Skeletal muscle satellite cell (primary cell): Measurements from ENCODE around the gene CCL19.

Experiments used
- H3K27me3 ChIP-seq: 2 replicates; pipeline ENCODE4 v1.7.0; 2013; ENCODE audit warnings: low read length; ENCODE audit not compliant: control insufficient read depth, insufficient read depth
- H3K36me3 ChIP-seq: 2 replicates; pipeline ENCODE4 v1.7.0; 2013; ENCODE audit warnings: mild to moderate bottlenecking, control low read depth, low read length; ENCODE audit not compliant: insufficient read depth
- H3K4me1 ChIP-seq: 2 replicates; pipeline ENCODE4 v1.7.0; 2013; ENCODE audit warnings: low read length; ENCODE audit not compliant: control insufficient read depth, insufficient read depth
- H3K4me2 ChIP-seq: 2 replicates; pipeline ENCODE4 v1.7.0; 2013; ENCODE audit warnings: mild to moderate bottlenecking, low read length
- H3K4me3 ChIP-seq: 2 replicates; pipeline ENCODE4 v1.7.0; 2013; ENCODE audit warnings: low read length
- H3K9ac ChIP-seq: 2 replicates; pipeline ENCODE4 v1.7.0; 2013; ENCODE audit warnings: mild to moderate bottlenecking, low read depth, low read length, moderate library complexity
- H3K9me3 ChIP-seq: replicated peaks from 2 replicates; pipeline ENCODE4 v1.7.0; 2013; ENCODE audit warnings: mild to moderate bottlenecking, control low read depth, low read length

Gene CCL19

GRCh38 chr9:34689512-34689911, 1.6 kb downstream of the CCL19 start:
- H3K4me3 ChIP-seq, result no peak overlapping the region
- H3K4me2 ChIP-seq, result no peak overlapping the region
- no peaks in the 10 kb centered on the region for H3K9me3 ChIP-seq
- H3K4me1 ChIP-seq, result no peaks in the 10 kb centered on the region
- H3K9ac ChIP-seq, result no peak overlapping the region
- H3K27me3 ChIP-seq, result no peaks in the 10 kb centered on the region
- H3K36me3 ChIP-seq, result no peaks in the 10 kb centered on the region

- Histone ChIP-seq H3K27me3 (no peaks in the 10 kb centered on the region), H3K9ac (no peak overlapping the region), H3K36me3 (no peaks in the 10 kb centered on the region), H3K4me1 (no peaks in the 10 kb centered on the region), H3K9me3 (no peaks in the 10 kb centered on the region), H3K4me2 (no peak overlapping the region), H3K4me3 (no peak overlapping the region)
Measured at GRCh38 chr9:34689116-34689470, 2.0 kb downstream of the CCL19 start.

DNA sequence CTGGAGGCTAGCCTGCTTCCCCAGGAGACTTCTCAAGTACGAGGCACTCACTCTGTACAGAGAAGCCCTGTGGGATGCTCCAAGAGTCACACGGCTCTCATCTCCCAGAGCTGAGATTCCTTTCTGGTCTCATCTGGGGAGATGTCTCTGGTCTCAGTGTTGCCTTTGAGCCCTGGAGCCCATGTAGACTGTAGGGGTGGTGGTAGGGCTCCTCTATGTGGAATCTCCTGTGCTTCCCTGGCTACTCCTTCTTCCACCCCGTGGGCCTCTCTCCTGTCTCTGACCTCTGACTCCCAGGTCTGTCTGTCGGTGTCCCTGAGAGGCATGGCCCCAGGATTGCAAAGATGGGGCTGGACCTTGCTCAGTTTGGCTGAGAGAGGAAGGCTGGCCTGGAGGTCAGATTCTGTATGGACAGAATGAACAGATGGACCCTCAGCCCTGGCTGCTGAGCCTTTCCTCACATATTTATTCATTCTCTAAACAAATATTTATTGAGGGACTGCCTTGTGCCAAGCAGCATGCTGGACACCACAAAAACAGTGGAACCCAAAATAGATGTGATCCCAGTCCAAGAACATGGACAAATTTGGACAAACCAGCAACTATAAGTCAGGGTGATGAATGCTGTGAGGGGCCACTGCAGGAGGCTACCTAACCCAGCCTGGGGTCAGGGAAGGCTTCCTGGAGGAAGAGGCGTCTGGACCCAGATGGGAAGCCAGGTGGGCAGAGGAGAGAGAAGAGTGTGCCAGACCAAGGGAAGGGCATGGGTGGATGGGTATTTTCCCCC, 2.6 kb downstream of the CCL19 start:
- Histone ChIP-seq H3K9ac (no peak overlapping the region), H3K4me1 (no peaks in the 10 kb centered on the region), H3K36me3 (no peaks in the 10 kb centered on the region), H3K27me3 (no peaks in the 10 kb centered on the region), H3K4me2 (no peak overlapping the region), H3K4me3 (no peak overlapping the region), H3K9me3 (no peaks in the 10 kb centered on the region)

DNA sequence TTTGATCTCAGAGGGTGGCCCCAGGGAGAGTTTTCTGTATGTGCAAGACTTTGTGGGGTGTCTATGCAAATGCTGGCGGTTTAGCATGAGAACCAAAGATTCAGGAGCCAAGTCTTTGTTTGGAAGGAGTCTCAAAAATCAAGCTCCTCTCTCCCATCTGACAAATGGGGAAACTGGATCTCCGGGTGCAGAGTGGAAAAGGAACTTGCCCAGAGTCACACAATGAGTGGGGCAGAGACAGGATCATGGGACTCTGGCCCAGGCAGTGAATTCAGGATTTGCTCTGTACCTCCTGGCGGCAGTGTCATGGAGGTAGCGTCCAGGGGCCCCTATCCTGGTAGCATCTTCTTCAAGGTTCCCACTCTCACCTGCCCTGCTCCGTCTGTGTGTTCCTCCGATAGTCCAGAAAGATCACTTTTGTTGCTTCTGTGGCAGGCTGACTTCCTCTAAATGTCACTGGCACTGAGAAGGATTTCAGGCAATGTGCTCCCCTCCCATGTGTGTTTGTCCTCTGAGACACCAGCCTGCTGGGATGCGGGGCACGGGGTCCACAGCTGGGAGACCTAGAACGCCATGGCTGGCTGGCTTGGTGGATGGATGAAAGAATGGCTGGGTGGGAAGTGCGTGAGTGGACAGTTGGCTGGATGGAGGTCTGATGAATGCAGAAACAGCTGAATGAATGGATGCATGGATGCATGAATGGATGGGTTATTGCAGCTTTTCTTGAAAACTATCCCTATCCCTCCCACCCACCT, 3.6 kb downstream of the CCL19 start:
- Histone ChIP-seq H3K4me1 (no peaks in the 10 kb centered on the region), H3K9ac (no peak overlapping the region), H3K27me3 (no peaks in the 10 kb centered on the region), H3K4me2 (no peak overlapping the region), H3K4me3 (no peak overlapping the region), H3K36me3 (no peaks in the 10 kb centered on the region), H3K9me3 (no peaks in the 10 kb centered on the region)

- H3K4me3 ChIP-seq, result no peak overlapping the region
- H3K36me3 ChIP-seq, result no peaks in the 10 kb centered on the region
- no peak overlapping the region for H3K4me2 ChIP-seq
- no peak overlapping the region for H3K9ac ChIP-seq
- no peaks in the 10 kb centered on the region for H3K4me1 ChIP-seq
- H3K9me3 ChIP-seq, result no peaks in the 10 kb centered on the region
- H3K27me3 ChIP-seq, result no peaks in the 10 kb centered on the region
Measured at GRCh38 chr9:34686732-34687131, 4.3 kb downstream of the CCL19 start.

DNA sequence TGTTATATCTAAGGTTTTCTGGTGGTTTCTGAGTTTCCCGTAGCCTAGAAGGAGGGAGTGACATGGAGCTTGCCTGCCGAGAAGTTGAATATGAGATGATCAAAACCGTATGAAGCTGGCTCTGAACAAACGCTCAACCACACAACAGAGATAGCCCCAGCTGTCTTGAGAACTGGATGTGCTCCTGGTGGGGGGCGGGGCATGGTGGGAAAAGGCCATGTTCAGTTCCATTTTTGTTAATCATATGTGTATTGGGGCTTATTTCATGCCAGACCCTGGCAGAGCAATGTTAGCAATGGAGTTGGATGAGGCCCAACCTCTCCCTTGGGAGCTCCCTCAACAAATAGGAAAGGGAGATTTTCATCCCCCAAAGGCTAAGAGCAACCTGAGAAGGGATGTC, 4.8 kb downstream of the CCL19 start:
- no peaks in the 10 kb centered on the region for H3K9me3 ChIP-seq
- H3K9ac ChIP-seq, result no peak overlapping the region
- H3K36me3 ChIP-seq, result no peaks in the 10 kb centered on the region
- no peaks in the 10 kb centered on the region for H3K4me1 ChIP-seq
- no peak overlapping the region for H3K4me2 ChIP-seq
- no peaks in the 10 kb centered on the region for H3K27me3 ChIP-seq
- no peak overlapping the region for H3K4me3 ChIP-seq

- no peaks in the 10 kb centered on the region for H3K9me3 ChIP-seq
- H3K9ac ChIP-seq, result no peak overlapping the region
- H3K4me2 ChIP-seq, result no peak overlapping the region
- no peaks in the 10 kb centered on the region for H3K27me3 ChIP-seq
- H3K4me3 ChIP-seq, result no peak overlapping the region
- no peaks in the 10 kb centered on the region for H3K4me1 ChIP-seq
- no peaks in the 10 kb centered on the region for H3K36me3 ChIP-seq
Measured at GRCh38 chr9:34685591-34685990, 5.5 kb downstream of the CCL19 start.

DNA sequence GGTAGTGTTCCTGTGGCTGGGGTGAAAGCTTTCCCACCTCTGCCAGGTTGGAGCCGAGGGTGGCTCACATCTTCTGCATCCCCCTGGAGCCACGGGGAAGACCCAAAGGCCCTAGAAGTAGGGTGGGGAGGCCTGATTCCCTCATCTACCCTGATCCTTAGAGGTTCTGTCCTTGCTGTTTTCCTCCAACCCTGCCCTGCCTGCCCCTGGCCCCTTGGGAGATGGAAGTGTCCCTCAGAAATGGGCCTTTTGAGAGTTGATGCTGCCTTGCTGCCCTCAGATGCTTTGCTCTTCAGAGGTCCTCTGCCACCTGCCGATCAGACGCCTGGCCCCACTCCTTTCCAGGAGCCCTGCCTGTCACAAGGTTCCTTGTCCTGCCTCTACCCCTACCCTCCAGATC, 6.3 kb downstream of the CCL19 start:
- Histone ChIP-seq H3K9me3 (no peaks in the 10 kb centered on the region), H3K36me3 (no peaks in the 10 kb centered on the region), H3K4me1 (no peaks in the 10 kb centered on the region)

DNA sequence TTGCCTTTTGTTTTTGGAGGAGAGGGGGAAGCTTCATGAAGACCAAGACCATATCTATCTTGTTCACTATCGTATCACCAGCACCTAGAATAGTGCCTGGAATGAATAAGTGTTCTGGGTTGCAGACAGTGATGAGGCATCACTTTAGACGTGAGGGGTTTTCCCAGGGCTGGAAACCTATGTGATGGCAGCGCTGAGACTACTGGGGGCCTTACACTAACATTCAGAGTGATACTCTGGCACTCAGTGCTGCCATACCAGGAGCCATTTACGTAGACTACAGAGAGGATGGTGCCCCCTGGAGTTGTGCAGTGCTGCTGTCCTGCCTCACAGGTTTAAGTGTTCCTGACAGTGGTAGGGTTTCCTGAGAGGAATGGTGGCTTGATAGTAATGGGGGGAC, 6.9 kb downstream of the CCL19 start:
- Histone ChIP-seq H3K27me3 (no peaks in the 10 kb centered on the region), H3K4me2 (no peak overlapping the region)

More for the DNA sequence above, 6.3 kb downstream of the CCL19 start:
- H3K9ac ChIP-seq, result no peak overlapping the region
- no peak overlapping the region for H3K4me3 ChIP-seq
- no peak overlapping the region for H3K4me2 ChIP-seq
- H3K27me3 ChIP-seq, result no peaks in the 10 kb centered on the region

DNA sequence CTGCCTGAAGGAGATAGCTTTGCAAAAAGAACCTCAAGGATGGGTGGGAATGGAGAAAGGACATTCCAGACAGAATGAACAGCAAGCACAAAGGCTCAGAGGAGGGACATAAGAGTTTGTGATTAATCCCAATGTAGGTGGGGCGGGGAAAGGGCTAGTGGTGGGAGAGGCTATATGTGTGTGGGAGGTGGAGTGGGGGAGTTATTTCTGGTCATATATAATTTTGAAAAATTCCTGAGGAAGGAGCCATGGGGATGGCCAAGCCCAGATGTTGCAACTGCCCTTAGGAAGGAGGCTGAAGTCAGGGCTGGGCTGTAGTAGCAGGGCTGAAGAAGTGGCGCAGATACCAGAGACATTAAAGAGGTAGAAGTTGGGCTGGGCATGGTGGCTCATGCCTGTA, 15.2 kb downstream of the CCL19 start:
- H3K9me3 ChIP-seq, result no peaks in the 10 kb centered on the region
- no peaks in the 10 kb centered on the region for H3K36me3 ChIP-seq
- H3K4me3 ChIP-seq, result no peak overlapping the region
- H3K9ac ChIP-seq, result no peak overlapping the region
- H3K4me2 ChIP-seq, result no peak overlapping the region
- H3K27me3 ChIP-seq, result no peaks in the 10 kb centered on the region
- H3K4me1 ChIP-seq, result no peaks in the 10 kb centered on the region

More for the DNA sequence above, 6.9 kb downstream of the CCL19 start:
- Histone ChIP-seq H3K9me3 (no peaks in the 10 kb centered on the region), H3K36me3 (no peaks in the 10 kb centered on the region), H3K4me1 (no peaks in the 10 kb centered on the region), H3K9ac (no peak overlapping the region), H3K4me3 (no peak overlapping the region)

DNA sequence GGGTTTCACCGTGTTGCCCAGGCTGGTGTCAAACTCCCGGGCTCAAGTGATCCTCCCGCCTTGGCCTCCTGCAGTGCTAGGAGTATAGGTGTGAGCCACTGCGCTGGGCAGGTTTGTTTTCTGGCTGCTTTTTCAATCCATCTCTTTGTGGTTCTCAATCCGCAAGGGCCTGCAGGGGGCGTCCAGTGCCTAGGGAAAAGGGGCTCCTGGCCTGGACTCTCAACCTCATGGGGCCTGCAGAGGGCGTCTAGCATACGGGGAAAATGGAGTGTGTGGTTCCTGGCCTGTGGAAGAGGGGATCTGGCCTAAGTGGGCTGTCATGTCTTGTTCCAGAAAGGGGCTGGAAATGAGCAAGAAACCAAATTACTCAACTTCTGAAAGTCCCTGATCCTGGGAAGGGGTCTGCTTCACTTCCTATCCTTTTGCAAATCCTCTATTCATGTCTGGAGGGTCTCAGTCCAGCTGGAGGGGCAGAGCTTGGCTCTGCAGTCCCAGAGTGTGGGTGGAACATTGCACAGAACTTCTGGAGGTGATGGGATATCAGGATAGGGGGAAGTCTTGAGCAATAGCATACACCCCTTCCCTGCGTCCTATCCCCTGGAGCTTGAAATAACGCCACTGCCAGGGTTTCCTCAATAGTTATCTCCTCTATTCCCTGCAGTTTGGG, 15.9 kb downstream of the CCL19 start:
- no peaks in the 10 kb centered on the region for H3K4me1 ChIP-seq
- no peaks in the 10 kb centered on the region for H3K36me3 ChIP-seq
- no peaks in the 10 kb centered on the region for H3K27me3 ChIP-seq
- no peak overlapping the region for H3K9ac ChIP-seq
- no peak overlapping the region for H3K4me3 ChIP-seq
- H3K4me2 ChIP-seq, result no peak overlapping the region
- no peaks in the 10 kb centered on the region for H3K9me3 ChIP-seq
